Activated T-helper 2 cell treated with anti-CD3 and anti-CD28 coated beads, Interferon-gamma antibody, Interleukin-2, Interleukin-4, amounts not matched to agents 10 μg/mL and 5 μg/mL and 100 μg/mL, durations not matched to agents 14 hours and 24 hours and 36 hours (primary cell): ENCODE measurements around the gene CDC25A. TPM values are rescaled to one million over a fixed set of nuclear protein-coding genes. Genes with fewer than 3 reads are reported as not detected.
"Not testable (repeated sequence)": the region's sequence is repeated elsewhere in the genome, so short reads cannot be mapped to it uniquely, and the experiment has no call there.

Experiments used
- DNase-seq: peaks from one replicate; pipeline ENCODE4 v3.0.0; 2021; ENCODE audit warnings: low spot score
- H3K27ac Mint-ChIP-seq: one replicate; pipeline ENCODE4 v1.8.0; 2021; ENCODE audit warnings: mixed read lengths
- H3K27me3 Mint-ChIP-seq: one replicate; pipeline ENCODE4 v1.8.0; 2021; ENCODE audit warnings: low read depth, mixed read lengths
- H3K36me3 Mint-ChIP-seq: one replicate; pipeline ENCODE4 v1.8.0; 2021; ENCODE audit warnings: low read depth, mixed read lengths
- H3K4me1 Mint-ChIP-seq: one replicate; pipeline ENCODE4 v1.8.0; 2021; ENCODE audit warnings: low read depth, mixed read lengths
- H3K4me3 Mint-ChIP-seq: one replicate; pipeline ENCODE4 v1.8.0; 2021; ENCODE audit warnings: low read depth, mild to moderate bottlenecking, moderate library complexity, mixed read lengths
- H3K9me3 Mint-ChIP-seq: one replicate; pipeline ENCODE4 v1.8.0; 2021; ENCODE audit warnings: mixed read lengths
- intact Hi-C: fragments of 100-400 bp; cut with micrococcal nuclease; formaldehyde crosslinking; loops from one replicate; pipeline ENCODE4 v1.15.1; 2023
- total RNA-seq: library from RNA; stranded (reverse); gene quantifications from 2 replicates; pipeline ENCODE4 v1.2.3, GENCODE V29; 2022

The CDC25A gene
- total RNA-seq, 1 donor from 2014 or later, result 39.1 TPM

GRCh38 chr3:48129921-48130320, 58.3 kb downstream of the CDC25A start:
- no peak overlapping the region for H3K4me3 Mint-ChIP-seq
- peaks cover 4% of the 10 kb centered on the region for H3K27me3 Mint-ChIP-seq
- no peaks in the 10 kb centered on the region for H3K36me3 Mint-ChIP-seq
- no peak for DNase-seq
- H3K9me3 Mint-ChIP-seq, result no peaks in the 10 kb centered on the region
- H3K4me1 Mint-ChIP-seq, result no peaks in the 10 kb centered on the region
- H3K27ac Mint-ChIP-seq, result no peak overlapping the region
- intact Hi-C loops, result no loop called here

- intact Hi-C loops, result no loop called here
- Mint-ChIP-seq H3K27ac (no peak overlapping the region), H3K4me1 (no peaks in the 10 kb centered on the region), H3K36me3 (no peaks in the 10 kb centered on the region), H3K9me3 (no peaks in the 10 kb centered on the region), H3K27me3 (peaks cover 4% of the 10 kb centered on the region), H3K4me3 (no peak overlapping the region)
- DNase-seq, result no peak
Measured at GRCh38 chr3:48128774-48129173, 59.4 kb downstream of the CDC25A start.

- Mint-ChIP-seq H3K27me3 (peaks cover 4% of the 10 kb centered on the region), H3K36me3 (no peaks in the 10 kb centered on the region)
Measured at GRCh38 chr3:48125886-48126622, 62.2 kb downstream of the CDC25A start.

GRCh38 chr3:48125013-48125705, 63.1 kb downstream of the CDC25A start:
- Mint-ChIP-seq H3K27ac (no peak overlapping the region), H3K36me3 (no peaks in the 10 kb centered on the region), H3K4me1 (no peaks in the 10 kb centered on the region), H3K27me3 (peaks cover 4% of the 10 kb centered on the region), H3K9me3 (no peaks in the 10 kb centered on the region), H3K4me3 (no peak overlapping the region)
- intact Hi-C loops, result no loop called here
- no peak for DNase-seq

More at GRCh38 chr3:48125886-48126622, 62.2 kb downstream of the CDC25A start:
- H3K27ac Mint-ChIP-seq, result no peak overlapping the region
- intact Hi-C loops, result no loop called here
- no peaks in the 10 kb centered on the region for H3K4me1 Mint-ChIP-seq
- DNase-seq, result no peak
- no peak overlapping the region for H3K4me3 Mint-ChIP-seq
- no peaks in the 10 kb centered on the region for H3K9me3 Mint-ChIP-seq

- intact Hi-C loops, result no loop called here
- H3K27me3 Mint-ChIP-seq, result peaks cover 4% of the 10 kb centered on the region
- no peak overlapping the region for H3K27ac Mint-ChIP-seq
- H3K4me1 Mint-ChIP-seq, result no peaks in the 10 kb centered on the region
- H3K36me3 Mint-ChIP-seq, result no peaks in the 10 kb centered on the region
- DNase-seq, result no peak
- H3K4me3 Mint-ChIP-seq, result no peak overlapping the region
- no peaks in the 10 kb centered on the region for H3K9me3 Mint-ChIP-seq
Measured at GRCh38 chr3:48123346-48123745, 64.9 kb downstream of the CDC25A start.

GRCh38 chr3:48122504-48122903, 65.7 kb downstream of the CDC25A start:
- no peak overlapping the region for H3K4me3 Mint-ChIP-seq
- no peaks in the 10 kb centered on the region for H3K9me3 Mint-ChIP-seq
- intact Hi-C loops, result no loop called here
- no peak overlapping the region for H3K27ac Mint-ChIP-seq
- peaks cover 4% of the 10 kb centered on the region for H3K27me3 Mint-ChIP-seq
- DNase-seq, result no peak
- H3K36me3 Mint-ChIP-seq, result no peaks in the 10 kb centered on the region
- no peaks in the 10 kb centered on the region for H3K4me1 Mint-ChIP-seq

- H3K4me3 Mint-ChIP-seq, result no peak overlapping the region
- H3K27me3 Mint-ChIP-seq, result peaks cover 3% of the 10 kb centered on the region
- H3K9me3 Mint-ChIP-seq, result no peaks in the 10 kb centered on the region
- intact Hi-C loops, result no loop called here
- no peaks in the 10 kb centered on the region for H3K36me3 Mint-ChIP-seq
- no peak overlapping the region for H3K27ac Mint-ChIP-seq
- DNase-seq, result no peak
- H3K4me1 Mint-ChIP-seq, result peaks cover 2% of the 10 kb centered on the region
Measured at GRCh38 chr3:48120223-48120622, 68.0 kb downstream of the CDC25A start.

- Mint-ChIP-seq H3K4me1 (peaks cover 4% of the 10 kb centered on the region), H3K9me3 (no peaks in the 10 kb centered on the region), H3K27ac (no peak overlapping the region), H3K36me3 (no peaks in the 10 kb centered on the region), H3K27me3 (no peaks in the 10 kb centered on the region), H3K4me3 (no peak overlapping the region)
- intact Hi-C loops, result no loop called here
- no peak for DNase-seq
Measured at GRCh38 chr3:48119505-48120193, 68.6 kb downstream of the CDC25A start.

GRCh38 chr3:48118928-48119327, 69.3 kb downstream of the CDC25A start:
- Mint-ChIP-seq H3K4me1 (peaks cover 7% of the 10 kb centered on the region), H3K9me3 (no peaks in the 10 kb centered on the region), H3K27ac (no peak overlapping the region), H3K4me3 (no peak overlapping the region), H3K27me3 (no peaks in the 10 kb centered on the region), H3K36me3 (no peaks in the 10 kb centered on the region)
- intact Hi-C loops, result no loop called here
- DNase-seq, result no peak

- H3K9me3 Mint-ChIP-seq, result no peaks in the 10 kb centered on the region
- DNase-seq, result no peak
- H3K4me3 Mint-ChIP-seq, result no peak overlapping the region
- intact Hi-C loops, result no loop called here
- H3K27me3 Mint-ChIP-seq, result no peaks in the 10 kb centered on the region
- peaks cover 7% of the 10 kb centered on the region for H3K4me1 Mint-ChIP-seq
- no peak overlapping the region for H3K27ac Mint-ChIP-seq
- no peaks in the 10 kb centered on the region for H3K36me3 Mint-ChIP-seq
Measured at GRCh38 chr3:48118322-48118721, 69.9 kb downstream of the CDC25A start.

GRCh38 chr3:48112813-48113212, 75.4 kb downstream of the CDC25A start:
- peaks cover 4% of the 10 kb centered on the region for H3K9me3 Mint-ChIP-seq

GRCh38 chr3:48112108-48112791, 76.0 kb downstream of the CDC25A start:
- peak overlapping the region; percentile 71 for H3K27ac Mint-ChIP-seq
- not testable (repeated sequence) for H3K27me3 Mint-ChIP-seq, H3K4me3 Mint-ChIP-seq, H3K36me3 Mint-ChIP-seq, H3K9me3 Mint-ChIP-seq
- H3K4me1 Mint-ChIP-seq, result peaks cover 17% of the 10 kb centered on the region
- peak; percentile 67 for DNase-seq
- intact Hi-C loops, result loop anchor here (2.0 kb wide), 1 partner anchor 23 kb away; no protein-coding TSS in a partner anchor

More at GRCh38 chr3:48112813-48113212, 75.4 kb downstream of the CDC25A start:
- peaks cover 17% of the 10 kb centered on the region for H3K4me1 Mint-ChIP-seq
- H3K27ac Mint-ChIP-seq, result peak overlapping the region; percentile 71
- no peak overlapping the region for H3K4me3 Mint-ChIP-seq
- intact Hi-C loops, result loop anchor here (2.0 kb wide), 1 partner anchor 24 kb away; no protein-coding TSS in a partner anchor
- peaks cover 3% of the 10 kb centered on the region for H3K36me3 Mint-ChIP-seq
- no peaks in the 10 kb centered on the region for H3K27me3 Mint-ChIP-seq
- DNase-seq, result no peak
